GM12878 (cell line): Measurements from ENCODE around the gene WTAP. TPM values are rescaled to one million over a fixed set of nuclear protein-coding genes. Genes with fewer than 3 reads are reported as not detected.

Experiments
- GABPA ChIP-seq: IDR thresholded peaks from 2 replicates; pipeline ENCODE4 v1.6.1; 2014; ENCODE audit warnings: antibody characterized with exemption, low read depth, mild to moderate bottlenecking, inconsistent platforms
- IKZF2 ChIP-seq, 2 experiments: fragments of 450-650 bp; IDR thresholded peaks; 2 replicates each; pipeline ENCODE4 v1.6.1; 2017; ENCODE audit warnings: mild to moderate bottlenecking in 2 of 2, moderate library complexity in 2 of 2
- KAT2A ChIP-seq: conservative IDR thresholded peaks from 2 replicates; pipeline ENCODE4 v1.6.1; 2011; ENCODE audit warnings: low read depth, low read length; ENCODE audit not compliant: control insufficient read depth
- MTA2 ChIP-seq: fragments of 450-650 bp; IDR thresholded peaks from 2 replicates; pipeline ENCODE4 v1.6.1; 2016; ENCODE audit warnings: low read depth, mild to moderate bottlenecking, moderate library complexity
- RELA ChIP-seq: fragments of 450-650 bp; IDR thresholded peaks from 2 replicates; pipeline ENCODE4 v1.8.0; 2014; ENCODE audit warnings: borderline replicate concordance; ENCODE audit not compliant: partially characterized antibody
- SRF ChIP-seq, 2 experiments: IDR thresholded peaks; 2 replicates each; pipeline ENCODE4 v1.6.1; 2011; ENCODE audit warnings: low read depth in 2 of 2, low read length in 2 of 2, mild to moderate bottlenecking in 1 of 2, moderate library complexity in 1 of 2
- ZSCAN29 ChIP-seq: fragments of 450-650 bp; IDR thresholded peaks from 2 replicates; pipeline ENCODE4 v1.6.1; 2017; ENCODE audit warnings: mild to moderate bottlenecking, moderate library complexity
- polyA plus RNA-seq, 11 experiments: library from polyadenylated mRNA; depleted of rRNA in 4 of 11; unstranded in 6 of 11; stranded (reverse) in 5 of 11; fragments of >200 nt; fragmentation: Nextera tagmentation in 4 of 11; fragmentation: Illumina TruSeq in 1 of 11; extraction: Ambion mirVana in 4 of 11; extraction: Trizol in 1 of 11; gene quantifications; 1 replicate in 1 of 11; 2 replicates in 10 of 11; pipeline versions ENCODE4 v1.2.1 to v1.2.3, GENCODE V29; 2011 to 2016; ENCODE audit warnings: inconsistent platforms in 2 of 11, missing spikeins in 2 of 11, low read depth in 1 of 11
- total RNA-seq, 4 experiments: library from RNA; depleted of rRNA in 3 of 4; stranded (reverse); fragments of >200 nt in 3 of 4; fragmentation: Illumina TruSeq in 1 of 4; extraction: Trizol in 1 of 4; gene quantifications; 2 replicates each; pipeline versions ENCODE4 v1.2.1 to v1.2.3, GENCODE V29; 2013 to 2021
- TF ChIP-seq, protein P1 (sequence below): IDR thresholded peaks from 2 replicates; pipeline ENCODE4 v1.6.1; 2012; ENCODE audit warnings: mild to moderate bottlenecking, low read depth, low read length
- TF ChIP-seq, protein P2 (sequence below): IDR thresholded peaks from 2 replicates; pipeline ENCODE4 v1.6.1; 2012; ENCODE audit warnings: low read depth, low read length, improper control_type of control experiment
- TF ChIP-seq, protein P3 (sequence below): fragments of 450-650 bp; formaldehyde crosslinking; IDR thresholded peaks from 2 replicates; pipeline ENCODE4 v1.5.0; 2022; ENCODE audit warnings: mild to moderate bottlenecking, missing genetic modification characterization
- TF ChIP-seq, protein P4 (sequence below): fragments of 450-650 bp; IDR thresholded peaks from 2 replicates; pipeline ENCODE4 v1.6.1; 2018; ENCODE audit warnings: mild to moderate bottlenecking, low read depth, moderate library complexity; ENCODE audit not compliant: partially characterized antibody
- TF ChIP-seq, protein P5 (sequence below): fragments of 450-650 bp; conservative IDR thresholded peaks from 2 replicates; pipeline ENCODE4 v1.6.1; 2017; ENCODE audit warnings: mild to moderate bottlenecking, moderate library complexity

The WTAP gene
- total and polyA plus RNA-seq, 10 of the 15 experiments (the other 5 are each of a cell fraction or from before 2014, with no cell fraction given): 38.7 to 132 (median 83.1) TPM

DNA sequence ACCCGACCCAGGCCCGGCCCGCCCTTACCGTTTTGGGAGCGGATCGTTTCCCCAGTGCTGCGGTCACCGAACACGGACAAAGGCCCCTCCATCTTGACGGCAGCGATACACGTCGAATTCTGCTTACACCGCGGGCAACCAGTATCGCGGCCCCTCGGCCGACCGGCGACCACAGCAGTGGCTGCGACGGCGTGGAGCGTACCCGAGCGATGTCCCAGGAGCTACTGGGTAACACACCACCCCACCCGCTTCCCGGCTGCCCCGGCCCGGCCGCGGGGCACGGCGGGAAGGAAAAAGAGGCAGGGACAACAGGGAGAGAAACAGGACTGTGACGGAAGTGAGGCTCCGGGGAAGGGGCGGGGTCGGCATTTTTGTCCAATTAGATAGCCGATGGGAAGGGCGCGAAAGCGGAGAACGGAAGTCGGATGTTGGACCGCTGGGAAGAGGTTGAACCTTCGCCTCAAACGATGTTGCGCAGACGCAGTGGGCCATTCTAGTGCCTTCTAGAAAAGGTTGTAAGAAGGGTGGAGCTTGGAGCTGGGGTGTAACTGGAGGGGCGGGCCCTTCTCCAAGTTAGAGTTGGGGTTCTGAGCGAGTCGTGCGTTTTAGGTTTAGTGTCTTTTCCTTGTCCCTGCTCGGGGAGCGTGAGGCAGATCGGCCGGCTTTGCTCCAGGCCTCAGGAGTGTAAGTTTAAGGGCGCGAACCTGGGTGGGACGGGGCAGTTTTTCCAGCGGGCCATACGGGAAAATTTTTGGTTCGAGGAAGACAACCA lies 62.3 kb downstream of the WTAP start, which contains the start of gene TCP1 (continued):
- no peak for TF ChIP-seq ZSCAN29
- peak in 1 of 2 experiments; percentile 35; a peak in 1 of 4 replicates for TF ChIP-seq SRF (IDR thresholded peaks at IDR 0.05; ENCODE audit: low read depth in 2 of 2, low read length in 2 of 2)
- TF ChIP-seq MTA2: no peak
- TF ChIP-seq KAT2A: no peak
- TF ChIP-seq IKZF2 (IDR thresholded peaks at IDR 0.05): peak; percentile 41 to 64; a peak in 3 of 4 replicates
- TF ChIP-seq, protein P1, sequence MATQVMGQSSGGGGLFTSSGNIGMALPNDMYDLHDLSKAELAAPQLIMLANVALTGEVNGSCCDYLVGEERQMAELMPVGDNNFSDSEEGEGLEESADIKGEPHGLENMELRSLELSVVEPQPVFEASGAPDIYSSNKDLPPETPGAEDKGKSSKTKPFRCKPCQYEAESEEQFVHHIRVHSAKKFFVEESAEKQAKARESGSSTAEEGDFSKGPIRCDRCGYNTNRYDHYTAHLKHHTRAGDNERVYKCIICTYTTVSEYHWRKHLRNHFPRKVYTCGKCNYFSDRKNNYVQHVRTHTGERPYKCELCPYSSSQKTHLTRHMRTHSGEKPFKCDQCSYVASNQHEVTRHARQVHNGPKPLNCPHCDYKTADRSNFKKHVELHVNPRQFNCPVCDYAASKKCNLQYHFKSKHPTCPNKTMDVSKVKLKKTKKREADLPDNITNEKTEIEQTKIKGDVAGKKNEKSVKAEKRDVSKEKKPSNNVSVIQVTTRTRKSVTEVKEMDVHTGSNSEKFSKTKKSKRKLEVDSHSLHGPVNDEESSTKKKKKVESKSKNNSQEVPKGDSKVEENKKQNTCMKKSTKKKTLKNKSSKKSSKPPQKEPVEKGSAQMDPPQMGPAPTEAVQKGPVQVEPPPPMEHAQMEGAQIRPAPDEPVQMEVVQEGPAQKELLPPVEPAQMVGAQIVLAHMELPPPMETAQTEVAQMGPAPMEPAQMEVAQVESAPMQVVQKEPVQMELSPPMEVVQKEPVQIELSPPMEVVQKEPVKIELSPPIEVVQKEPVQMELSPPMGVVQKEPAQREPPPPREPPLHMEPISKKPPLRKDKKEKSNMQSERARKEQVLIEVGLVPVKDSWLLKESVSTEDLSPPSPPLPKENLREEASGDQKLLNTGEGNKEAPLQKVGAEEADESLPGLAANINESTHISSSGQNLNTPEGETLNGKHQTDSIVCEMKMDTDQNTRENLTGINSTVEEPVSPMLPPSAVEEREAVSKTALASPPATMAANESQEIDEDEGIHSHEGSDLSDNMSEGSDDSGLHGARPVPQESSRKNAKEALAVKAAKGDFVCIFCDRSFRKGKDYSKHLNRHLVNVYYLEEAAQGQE: no peak
- TF ChIP-seq, protein P2, sequence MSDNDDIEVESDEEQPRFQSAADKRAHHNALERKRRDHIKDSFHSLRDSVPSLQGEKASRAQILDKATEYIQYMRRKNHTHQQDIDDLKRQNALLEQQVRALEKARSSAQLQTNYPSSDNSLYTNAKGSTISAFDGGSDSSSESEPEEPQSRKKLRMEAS: no peak
- TF ChIP-seq GABPA: peak; percentile 92
- TF ChIP-seq, protein P3, sequence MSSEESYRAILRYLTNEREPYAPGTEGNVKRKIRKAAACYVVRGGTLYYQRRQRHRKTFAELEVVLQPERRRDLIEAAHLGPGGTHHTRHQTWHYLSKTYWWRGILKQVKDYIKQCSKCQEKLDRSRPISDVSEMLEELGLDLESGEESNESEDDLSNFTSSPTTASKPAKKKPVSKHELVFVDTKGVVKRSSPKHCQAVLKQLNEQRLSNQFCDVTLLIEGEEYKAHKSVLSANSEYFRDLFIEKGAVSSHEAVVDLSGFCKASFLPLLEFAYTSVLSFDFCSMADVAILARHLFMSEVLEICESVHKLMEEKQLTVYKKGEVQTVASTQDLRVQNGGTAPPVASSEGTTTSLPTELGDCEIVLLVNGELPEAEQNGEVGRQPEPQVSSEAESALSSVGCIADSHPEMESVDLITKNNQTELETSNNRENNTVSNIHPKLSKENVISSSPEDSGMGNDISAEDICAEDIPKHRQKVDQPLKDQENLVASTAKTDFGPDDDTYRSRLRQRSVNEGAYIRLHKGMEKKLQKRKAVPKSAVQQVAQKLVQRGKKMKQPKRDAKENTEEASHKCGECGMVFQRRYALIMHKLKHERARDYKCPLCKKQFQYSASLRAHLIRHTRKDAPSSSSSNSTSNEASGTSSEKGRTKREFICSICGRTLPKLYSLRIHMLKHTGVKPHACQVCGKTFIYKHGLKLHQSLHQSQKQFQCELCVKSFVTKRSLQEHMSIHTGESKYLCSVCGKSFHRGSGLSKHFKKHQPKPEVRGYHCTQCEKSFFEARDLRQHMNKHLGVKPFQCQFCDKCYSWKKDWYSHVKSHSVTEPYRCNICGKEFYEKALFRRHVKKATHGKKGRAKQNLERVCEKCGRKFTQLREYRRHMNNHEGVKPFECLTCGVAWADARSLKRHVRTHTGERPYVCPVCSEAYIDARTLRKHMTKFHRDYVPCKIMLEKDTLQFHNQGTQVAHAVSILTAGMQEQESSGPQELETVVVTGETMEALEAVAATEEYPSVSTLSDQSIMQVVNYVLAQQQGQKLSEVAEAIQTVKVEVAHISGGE (CRISPR knock-in tag): no peak
- peak; percentile 37 for TF ChIP-seq RELA
- TF ChIP-seq, protein P4, sequence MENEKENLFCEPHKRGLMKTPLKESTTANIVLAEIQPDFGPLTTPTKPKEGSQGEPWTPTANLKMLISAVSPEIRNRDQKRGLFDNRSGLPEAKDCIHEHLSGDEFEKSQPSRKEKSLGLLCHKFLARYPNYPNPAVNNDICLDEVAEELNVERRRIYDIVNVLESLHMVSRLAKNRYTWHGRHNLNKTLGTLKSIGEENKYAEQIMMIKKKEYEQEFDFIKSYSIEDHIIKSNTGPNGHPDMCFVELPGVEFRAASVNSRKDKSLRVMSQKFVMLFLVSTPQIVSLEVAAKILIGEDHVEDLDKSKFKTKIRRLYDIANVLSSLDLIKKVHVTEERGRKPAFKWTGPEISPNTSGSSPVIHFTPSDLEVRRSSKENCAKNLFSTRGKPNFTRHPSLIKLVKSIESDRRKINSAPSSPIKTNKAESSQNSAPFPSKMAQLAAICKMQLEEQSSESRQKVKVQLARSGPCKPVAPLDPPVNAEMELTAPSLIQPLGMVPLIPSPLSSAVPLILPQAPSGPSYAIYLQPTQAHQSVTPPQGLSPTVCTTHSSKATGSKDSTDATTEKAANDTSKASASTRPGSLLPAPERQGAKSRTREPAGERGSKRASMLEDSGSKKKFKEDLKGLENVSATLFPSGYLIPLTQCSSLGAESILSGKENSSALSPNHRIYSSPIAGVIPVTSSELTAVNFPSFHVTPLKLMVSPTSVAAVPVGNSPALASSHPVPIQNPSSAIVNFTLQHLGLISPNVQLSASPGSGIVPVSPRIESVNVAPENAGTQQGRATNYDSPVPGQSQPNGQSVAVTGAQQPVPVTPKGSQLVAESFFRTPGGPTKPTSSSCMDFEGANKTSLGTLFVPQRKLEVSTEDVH: peak; percentile 89
- TF ChIP-seq, protein P5, sequence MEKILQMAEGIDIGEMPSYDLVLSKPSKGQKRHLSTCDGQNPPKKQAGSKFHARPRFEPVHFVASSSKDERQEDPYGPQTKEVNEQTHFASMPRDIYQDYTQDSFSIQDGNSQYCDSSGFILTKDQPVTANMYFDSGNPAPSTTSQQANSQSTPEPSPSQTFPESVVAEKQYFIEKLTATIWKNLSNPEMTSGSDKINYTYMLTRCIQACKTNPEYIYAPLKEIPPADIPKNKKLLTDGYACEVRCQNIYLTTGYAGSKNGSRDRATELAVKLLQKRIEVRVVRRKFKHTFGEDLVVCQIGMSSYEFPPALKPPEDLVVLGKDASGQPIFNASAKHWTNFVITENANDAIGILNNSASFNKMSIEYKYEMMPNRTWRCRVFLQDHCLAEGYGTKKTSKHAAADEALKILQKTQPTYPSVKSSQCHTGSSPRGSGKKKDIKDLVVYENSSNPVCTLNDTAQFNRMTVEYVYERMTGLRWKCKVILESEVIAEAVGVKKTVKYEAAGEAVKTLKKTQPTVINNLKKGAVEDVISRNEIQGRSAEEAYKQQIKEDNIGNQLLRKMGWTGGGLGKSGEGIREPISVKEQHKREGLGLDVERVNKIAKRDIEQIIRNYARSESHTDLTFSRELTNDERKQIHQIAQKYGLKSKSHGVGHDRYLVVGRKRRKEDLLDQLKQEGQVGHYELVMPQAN: peak; percentile 84
